Adipose tissue (tissue), 3 donors: Measurements from ENCODE around the gene EPAS1. TPM values are rescaled to one million over a fixed set of nuclear protein-coding genes. Genes with fewer than 3 reads are reported as not detected.
A peak's percentile ranks its signal among the peaks of the same experiment; 100 is the strongest.

ENCODE experiments used
- H3K27ac ChIP-seq: one replicate; pipeline ENCODE4 v1.5.1; 2013; ENCODE audit warnings: low read depth, low read length
- WGBS, 3 donors: extraction: QIAGEN DNeasy Blood & Tissue Kit; methylation state at CpG; one replicate each; pipeline ENCODE4 v1.1.7; 2013; 5-methylcytosine and 5-hydroxymethylcytosine counted together
- polyA plus RNA-seq, 3 donors: library from polyadenylated mRNA; stranded (reverse); fragments of 200-250 nt; gene quantifications; one replicate each; pipeline ENCODE4 v1.2.3, GENCODE V29; 2013
- donor health status: healthy with polysubstance abuse.
- donor health status: Bipolar disorder and iron deficiency.
- donor health status: healthy.

The EPAS1 gene
- polyA plus RNA-seq, 3 donors, result 48.1 to 314 (median 202) TPM

DNA sequence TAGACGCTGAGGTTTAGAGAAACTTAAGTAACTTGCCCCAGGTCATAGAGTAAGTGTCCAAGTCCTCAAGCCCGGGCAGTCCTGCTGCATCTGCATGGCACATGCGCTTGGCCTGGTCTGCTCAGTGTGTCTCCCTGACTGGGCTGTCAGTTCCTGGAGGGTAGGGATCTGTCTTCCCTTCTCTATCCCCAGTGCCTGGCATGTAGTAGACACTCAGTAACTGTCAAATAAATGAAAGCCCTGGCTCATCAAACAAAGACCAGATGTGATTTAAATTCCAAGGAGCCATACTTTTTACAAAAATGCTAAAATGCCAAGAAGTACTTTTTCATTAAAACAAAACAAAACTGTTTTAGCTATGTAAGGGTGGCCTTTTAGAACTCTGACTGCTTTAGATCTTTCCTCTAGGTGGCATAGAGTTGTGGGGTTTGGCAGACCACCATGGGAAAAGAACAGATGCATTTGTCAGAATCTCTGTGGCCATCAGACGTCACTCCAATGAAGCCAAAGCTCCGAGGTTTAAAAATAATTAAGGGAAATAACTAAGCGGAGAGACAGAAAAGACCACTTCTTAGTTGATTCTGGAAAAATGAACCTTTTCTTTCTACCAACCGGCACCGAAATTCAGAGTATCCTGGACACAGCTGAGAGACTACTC lies 34.0 kb downstream of the EPAS1 start:
- WGBS, 3 donors, result 32 to 65% (median 64%) methylated on average over 8 of the region's 8 CpGs
- H3K27ac ChIP-seq, result no peak overlapping the region

DNA sequence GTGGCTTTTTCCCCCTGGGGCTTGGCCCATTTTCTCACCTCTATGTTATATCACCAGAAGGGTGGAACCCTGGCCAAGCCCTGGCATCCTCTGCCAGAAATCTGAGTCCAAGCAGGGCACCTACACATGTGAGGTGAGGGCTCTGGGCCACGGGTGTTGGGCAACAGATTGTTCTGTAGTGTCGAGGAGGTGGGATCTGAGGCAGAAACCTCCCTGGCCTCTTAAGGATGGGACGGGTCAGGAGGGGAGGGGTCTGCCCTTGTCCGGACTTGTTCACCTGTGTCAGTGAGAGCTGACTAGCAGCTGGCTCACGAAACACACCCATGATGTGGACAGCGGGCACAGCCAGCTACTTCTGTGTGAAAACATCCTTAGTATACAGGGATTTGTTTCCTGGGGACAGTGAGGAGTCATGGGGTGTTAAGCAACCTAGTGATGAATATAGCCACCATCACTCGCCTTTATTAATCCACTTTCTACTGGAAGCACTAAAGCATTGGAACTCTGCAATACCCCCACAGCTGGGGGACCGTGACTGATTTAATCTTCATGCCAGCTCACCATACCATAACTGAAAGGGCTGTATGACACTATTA lies 35.6 kb downstream of the EPAS1 start:
- 64 to 86% (median 81%) methylated on average over 8 of the region's 8 CpGs for WGBS, 3 donors

DNA sequence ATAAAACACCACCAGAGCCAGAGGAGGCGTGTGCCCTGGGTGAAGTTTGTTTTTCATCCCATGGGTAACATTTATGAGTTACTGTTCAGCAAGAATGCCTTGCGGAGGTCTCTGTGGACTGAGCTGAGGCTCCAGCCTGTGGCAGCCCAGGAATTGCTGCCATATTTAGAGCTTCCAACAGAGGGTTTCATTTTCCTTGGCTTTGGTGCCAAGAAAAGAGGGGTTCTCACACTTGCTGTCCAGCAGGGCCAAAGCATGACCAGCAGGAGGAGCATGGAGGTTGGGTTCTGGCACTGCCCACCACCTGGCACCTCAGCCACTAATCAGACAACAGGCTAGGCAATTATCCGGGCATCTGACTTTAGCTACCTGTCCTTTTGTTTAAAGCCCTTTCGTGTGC lies 36.7 kb downstream of the EPAS1 start:
- WGBS, 3 donors, result 72 to 82% (median 81%) methylated on average over 4 of the region's 4 CpGs
- peak overlapping the region; percentile 4 for H3K27ac ChIP-seq

More for the DNA sequence above, 35.6 kb downstream of the EPAS1 start:
- peak overlapping the region; percentile 21 for H3K27ac ChIP-seq

DNA sequence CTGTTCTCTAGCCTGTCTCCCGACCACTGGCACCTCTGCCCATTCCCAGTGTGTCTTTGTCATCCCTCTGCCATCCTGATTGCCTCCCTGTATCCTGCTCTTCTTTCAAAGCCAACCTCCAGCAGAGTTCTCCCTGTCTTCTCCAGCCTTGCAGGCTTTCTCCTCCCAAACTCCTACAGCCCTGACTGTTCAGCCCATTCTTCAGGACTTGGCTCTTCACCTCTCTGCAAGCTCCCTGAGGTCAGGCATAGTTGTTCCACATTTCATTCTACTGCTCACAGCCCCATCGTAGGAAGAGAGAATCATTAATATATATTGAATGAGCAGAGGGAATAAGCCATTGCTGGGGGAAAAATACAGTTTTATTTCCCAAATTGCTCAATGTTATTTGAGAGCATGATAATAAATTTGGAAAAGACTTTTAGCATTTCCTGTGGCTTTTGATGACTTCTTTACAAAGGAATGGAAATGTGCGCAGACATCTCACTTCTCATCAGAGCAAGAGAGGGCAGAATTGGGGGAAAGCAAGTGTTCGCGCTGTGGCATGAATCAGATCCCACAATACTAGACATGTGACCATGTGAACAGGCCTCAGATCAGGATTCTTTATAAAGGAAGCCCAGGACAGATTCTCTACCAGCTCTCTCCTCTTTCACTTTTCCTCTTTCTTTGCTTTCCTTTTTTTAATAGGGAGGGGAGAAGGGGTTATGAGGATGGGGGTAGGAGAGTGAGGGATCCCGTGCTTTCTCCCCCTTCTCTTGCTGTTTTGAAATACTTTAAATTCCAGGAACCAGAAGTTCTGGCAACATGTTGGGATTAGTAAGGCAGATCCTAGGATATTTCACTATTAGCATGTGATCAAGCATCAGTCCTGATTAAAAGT lies 37.4 kb downstream of the EPAS1 start:
- WGBS, 3 donors, result 38 to 63% (median 45%) methylated on average over 6 of the region's 6 CpGs
- peak overlapping the region; percentile 4 for H3K27ac ChIP-seq

DNA sequence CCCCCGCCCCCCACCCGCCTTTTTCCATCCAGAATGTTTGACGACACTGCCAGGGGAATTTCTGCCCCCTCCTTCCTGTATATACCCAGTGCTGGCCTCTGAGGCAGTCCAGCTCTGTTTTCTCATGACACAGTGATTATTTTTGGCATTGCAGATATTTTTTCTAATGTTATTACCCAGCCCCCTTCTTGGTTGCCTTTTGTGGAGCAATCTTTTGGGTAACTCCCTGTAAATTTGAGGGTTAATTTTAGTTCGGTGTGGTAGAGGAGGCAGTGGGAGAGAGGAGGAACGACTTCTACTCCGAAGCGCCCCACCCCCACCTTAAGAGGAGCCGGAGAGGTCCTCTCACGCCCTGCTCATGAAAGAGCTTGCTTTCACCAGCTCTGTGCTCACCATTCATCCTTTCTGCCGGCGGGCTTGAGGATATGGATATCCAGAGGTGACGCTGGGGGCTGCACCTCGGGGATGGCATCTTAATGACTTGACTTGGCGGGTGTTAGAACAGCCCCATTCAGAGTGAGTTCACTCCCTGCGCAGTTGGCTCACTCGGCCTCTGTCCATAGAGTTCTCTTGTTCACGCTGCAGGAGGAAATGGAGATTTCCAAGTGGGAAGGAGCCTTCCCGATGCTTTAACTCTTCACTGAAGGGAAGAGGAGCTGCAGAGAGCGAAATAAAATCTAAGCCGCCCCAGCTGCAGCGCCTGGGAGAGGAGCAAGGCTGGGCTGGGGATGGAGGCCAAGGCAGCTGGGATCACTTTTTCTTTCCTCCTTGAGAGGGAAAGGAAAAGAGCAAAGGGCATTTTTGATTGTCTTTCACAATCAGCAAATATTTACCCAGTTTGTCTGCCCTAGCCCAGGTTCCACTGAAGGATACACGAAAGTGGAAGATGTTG lies 38.4 kb downstream of the EPAS1 start:
- H3K27ac ChIP-seq, result peak overlapping the region; percentile 48
- 9 to 39% (median 26%) methylated on average over 22 of the region's 22 CpGs for WGBS, 3 donors

DNA sequence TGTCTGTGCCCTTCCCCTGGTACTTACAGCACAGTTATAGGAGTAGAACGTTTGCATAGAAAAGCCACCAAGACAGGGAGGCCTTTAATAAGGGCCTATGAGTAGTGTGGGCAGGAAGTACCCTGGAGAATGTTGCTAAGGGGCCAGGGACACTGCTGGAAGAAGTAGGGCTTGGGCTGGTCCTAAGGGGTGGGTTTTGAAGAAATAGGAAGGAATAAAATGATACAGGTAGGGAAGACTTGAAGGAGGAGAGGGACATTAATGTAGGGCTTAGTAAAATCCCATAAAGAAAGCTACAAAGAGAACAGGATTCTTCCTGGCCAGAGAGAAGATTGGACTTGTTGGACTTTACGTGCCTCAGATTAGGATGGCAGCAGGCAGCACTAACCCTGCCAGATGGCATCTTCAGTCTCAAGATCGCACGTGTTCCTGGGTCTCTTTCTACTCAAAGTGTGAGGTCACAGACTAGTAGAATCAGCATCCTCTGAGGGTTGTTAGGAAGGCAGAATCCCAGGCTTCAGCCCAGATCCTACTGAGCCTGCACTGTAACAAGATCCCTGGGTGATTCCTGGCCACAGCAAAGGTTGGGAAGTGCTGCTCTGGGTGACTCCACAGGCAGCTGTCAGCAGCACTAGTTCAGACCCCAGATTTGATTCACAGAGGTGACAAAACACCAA lies 39.2 kb downstream of the EPAS1 start:
- peak overlapping the region; percentile 31 for H3K27ac ChIP-seq
- WGBS, 3 donors, result 23 to 53% (median 37%) methylated on average over 4 of the region's 4 CpGs

DNA sequence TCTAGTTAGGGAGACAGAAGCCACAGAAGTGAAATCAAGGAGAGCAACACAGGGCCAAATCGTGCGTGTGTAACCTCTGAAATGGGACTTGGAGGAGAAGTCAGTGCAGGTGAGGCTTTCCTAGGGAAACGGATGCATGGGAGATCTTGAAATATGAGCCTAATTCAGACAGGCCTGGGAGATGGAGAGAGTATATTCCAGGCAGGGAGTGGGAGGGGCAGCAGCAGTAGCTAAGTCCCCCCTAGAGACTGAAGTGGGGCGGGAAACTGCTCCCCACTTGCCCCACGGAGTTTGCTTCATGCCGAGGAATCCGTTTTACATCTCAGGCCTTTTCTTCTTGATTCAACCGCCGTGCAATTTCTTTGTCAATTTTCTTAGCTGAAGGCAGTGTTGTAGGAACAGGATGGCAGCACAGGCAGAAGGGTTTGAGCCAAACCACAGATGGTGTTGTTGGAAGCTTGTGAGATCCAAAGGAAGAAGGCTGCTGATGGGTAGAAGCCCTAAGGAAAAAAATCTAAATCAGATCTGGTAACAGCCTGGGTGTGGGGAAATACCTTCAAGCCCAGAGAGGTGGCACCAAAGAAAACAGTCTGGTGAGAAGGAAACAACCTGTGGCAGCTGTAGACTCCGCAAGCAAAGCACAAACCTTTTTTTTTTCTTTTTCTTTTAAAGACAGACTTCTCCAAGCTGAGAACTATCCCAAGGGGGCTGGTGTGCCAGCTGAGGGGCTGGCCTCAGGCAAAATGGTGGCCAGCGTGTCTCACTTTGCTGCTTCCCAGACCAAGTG lies 40.2 kb downstream of the EPAS1 start:
- WGBS, 3 donors, result 43 to 64% (median 60%) methylated on average over 11 of the region's 11 CpGs
- H3K27ac ChIP-seq, result no peak overlapping the region

DNA sequence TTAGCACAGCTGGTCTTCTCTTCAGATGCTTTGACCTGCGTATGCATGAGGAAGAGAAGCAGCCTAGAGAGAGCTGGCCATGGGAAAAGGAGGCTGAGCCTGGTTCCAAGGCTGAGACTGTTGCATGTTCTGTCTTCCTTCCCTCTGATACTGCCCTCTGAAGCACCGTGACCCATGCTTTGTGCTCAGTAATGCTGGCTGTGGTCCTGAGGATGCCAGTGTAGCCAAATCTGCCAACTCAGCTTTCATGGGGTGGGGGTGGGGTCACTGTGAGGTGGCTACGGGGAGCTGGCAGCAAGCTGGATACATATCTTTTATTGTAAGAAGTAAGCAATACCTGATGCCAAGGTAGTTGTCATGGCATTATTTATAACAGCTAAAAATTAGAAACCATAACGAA lies 41.5 kb downstream of the EPAS1 start:
- no peak overlapping the region for H3K27ac ChIP-seq
- 24 to 48% (median 40%) methylated on average over 4 of the region's 4 CpGs for WGBS, 3 donors

DNA sequence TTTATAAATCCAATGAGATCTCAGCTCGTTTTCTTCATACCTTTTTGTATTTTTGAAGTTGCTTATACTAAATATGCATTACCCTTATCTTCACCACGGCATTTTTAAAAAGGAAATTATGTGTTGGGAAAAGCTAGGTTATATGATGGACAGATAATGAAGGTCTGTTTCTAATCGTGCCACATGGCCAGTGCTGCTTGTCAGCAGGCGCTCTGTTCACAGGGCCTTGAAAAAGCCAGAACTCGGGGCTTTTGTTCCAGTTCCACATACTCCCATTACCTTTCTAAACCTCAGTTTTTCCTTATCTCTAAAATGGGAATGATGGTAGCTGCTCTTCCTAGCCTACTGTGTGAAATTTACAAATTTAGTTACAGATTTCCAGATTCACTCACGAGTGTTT lies 42.0 kb downstream of the EPAS1 start:
- WGBS, 3 donors, result 29 to 69% (median 66%) methylated on average over 6 of the region's 6 CpGs
- H3K27ac ChIP-seq, result no peak overlapping the region

DNA sequence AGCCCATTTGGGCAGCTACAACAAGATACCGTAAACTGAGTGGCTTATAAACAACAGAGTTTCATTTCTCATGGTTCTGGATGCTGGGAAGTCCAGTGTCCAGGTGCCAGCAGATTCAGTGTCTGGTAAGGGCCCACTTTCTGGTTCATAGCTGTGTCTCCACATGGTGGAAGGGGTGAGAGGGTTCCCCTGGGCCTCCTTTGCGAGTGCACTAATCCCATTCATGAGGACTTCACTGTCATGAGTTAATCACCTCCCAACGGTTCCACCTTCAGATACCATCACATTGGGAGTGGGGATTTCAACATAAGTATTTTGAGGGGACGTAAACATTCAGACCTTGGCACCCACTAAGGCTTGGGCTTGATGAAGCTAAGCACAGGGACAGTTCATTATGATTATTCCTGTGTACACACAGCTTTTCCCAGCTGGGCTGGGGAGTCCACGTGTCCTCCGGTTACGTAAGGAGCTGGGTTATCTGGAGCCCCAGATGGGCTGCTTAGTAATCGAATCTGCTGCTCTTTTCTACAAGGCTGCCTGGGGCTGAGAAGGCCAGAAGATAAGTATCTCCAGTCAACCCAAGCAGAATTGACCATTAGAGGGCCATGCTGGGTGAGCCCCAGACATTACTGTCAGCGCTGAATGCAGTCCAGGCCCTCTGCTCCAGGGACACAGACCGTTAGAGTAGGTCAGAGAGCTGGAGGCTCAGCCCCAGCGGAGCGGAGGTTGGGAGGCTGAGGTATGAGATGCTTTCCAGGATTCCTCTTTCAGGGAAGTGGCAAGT lies 42.7 kb downstream of the EPAS1 start:
- no peak overlapping the region for H3K27ac ChIP-seq
- WGBS, 3 donors, result 40 to 73% (median 50%) methylated on average over 12 of the region's 12 CpGs

DNA sequence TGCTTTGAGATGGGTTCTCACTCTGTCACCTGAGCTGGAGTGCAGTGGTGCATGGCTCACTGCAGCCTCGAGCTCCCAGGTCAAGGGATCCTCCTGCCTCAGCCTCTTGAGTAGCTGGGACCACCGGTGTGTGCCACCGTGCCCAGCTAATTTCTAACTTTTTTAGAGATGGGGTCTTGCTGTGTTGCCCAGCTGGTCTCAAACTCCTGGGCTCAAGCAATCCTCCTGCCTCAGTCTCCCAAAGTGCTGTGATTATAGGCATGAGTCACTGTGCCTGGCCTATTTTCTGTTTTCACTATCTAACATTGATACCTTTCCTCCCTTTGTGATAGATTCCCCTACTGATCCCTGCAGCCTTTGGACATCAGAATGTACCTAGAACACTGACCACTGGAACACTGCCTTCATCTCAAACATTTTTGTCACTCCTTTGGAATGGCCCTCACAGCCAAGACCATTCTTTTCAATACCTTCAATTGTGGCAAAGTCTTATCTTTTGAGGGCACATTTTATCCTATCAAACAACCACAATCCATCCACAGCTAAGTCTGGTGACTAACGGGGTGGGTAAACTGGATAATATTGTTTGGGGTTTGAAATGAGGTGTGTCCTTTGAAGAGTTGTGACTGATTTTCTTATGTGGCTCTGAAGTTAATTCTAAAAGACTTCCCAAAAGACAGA lies 43.7 kb downstream of the EPAS1 start:
- no peak overlapping the region for H3K27ac ChIP-seq
- WGBS, 3 donors, result 83 to 90% (median 89%) methylated on average over 4 of the region's 4 CpGs

DNA sequence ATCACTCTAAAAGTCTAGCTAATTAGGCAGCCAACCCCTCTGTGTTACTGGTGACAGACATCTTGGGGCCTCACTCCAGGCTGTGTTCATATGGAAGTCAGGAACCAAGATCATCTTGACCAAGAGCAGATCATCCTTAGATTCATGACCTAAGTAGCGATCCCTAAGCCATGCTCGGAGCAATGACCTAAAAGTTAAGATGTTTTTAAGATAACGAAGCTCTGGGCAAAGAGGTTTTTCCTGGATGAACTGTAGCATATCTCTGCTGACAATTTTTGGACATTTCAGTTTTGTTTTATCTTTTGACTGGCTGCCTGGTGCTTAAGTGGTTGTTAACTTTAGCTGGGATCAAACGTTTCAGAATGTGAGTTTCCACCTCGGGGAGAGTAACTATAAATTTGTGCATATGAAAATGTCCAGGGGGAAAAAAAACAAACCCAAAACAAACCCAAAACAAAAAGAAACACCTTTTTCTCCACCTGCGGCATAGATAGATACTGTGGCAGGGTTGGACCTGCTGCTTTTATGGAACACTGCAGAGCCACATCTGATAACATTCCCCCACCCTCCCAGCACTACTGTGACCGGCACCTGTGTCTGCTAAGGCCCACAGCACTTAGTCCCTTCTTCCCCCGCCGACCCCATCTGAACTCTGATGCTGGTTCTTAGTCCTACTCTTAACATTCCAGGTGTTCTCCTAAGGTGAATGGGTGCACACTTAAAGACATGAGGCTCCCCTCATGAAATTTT lies 45.5 kb downstream of the EPAS1 start:
- 63 to 81% (median 76%) methylated on average over 9 of the region's 9 CpGs for WGBS, 3 donors
- H3K27ac ChIP-seq, result no peak overlapping the region

DNA sequence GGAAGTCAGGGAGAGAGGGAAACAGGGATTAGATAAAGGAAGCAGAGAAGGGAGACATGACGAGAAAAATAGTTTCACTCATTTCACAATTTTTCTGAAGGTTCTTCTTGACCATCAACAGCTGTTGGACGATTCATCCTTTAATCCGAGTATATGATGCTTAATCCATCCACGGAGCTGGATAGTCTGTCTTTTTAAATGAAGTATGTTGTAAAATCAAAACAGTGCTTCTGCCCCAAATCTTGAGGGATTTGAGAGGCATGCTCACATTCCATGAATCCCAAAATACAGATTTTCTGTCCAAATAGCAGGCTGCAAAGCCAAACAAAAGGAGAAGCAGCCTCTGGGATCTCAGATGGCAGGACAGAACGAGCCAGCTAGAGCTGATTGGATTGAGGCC lies 47.5 kb downstream of the EPAS1 start:
- no peak overlapping the region for H3K27ac ChIP-seq
- WGBS, 3 donors, result 46 to 81% (median 52%) methylated on average over 5 of the region's 5 CpGs

DNA sequence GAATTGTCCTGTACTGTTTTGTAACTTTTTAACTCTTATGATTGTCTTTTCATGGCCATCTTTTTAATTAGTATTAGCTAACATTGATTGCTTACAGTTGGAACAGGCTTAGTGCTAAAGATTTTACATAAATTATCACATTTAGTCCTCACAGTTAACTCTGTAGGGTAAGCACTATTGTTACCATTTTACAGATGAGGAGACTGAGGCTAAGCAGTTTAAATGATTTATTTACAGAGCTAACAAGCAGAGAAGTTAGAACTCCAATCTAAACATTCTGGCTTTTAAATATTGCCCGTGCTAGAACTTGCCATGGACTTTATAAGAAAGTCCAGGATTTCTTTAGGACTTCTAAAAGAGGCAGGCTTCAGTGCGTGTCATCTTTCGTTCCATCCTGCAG lies 48.6 kb downstream of the EPAS1 start:
- H3K27ac ChIP-seq, result no peak overlapping the region
- WGBS, 3 donors, result 62 to 82% (median 73%) methylated on average over 3 of the region's 3 CpGs

DNA sequence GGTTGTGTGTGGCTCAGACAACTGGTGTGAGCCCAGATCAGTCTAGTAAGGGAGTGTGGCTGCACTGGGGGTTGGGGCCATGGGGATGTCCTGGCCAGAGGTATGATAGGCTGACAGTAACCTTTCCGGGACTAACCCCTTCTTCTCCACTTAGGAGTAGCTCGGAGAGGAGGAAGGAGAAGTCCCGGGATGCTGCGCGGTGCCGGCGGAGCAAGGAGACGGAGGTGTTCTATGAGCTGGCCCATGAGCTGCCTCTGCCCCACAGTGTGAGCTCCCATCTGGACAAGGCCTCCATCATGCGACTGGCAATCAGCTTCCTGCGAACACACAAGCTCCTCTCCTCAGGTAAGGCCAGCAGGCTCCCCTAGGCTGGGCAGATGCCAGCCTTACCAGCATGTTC lies 49.5 kb downstream of the EPAS1 start:
- H3K27ac ChIP-seq, result no peak overlapping the region
- WGBS, 3 donors, result 89 to 91% (median 90%) methylated on average over 10 of the region's 10 CpGs
